HepG2 (cell line): Measurements from ENCODE around the gene PFN2.

Experiments used
- BRCA1 ChIP-seq: sonication (generic); formaldehyde crosslinking; IDR thresholded peaks from 2 replicates; pipeline ENCODE4 v1.4.0; 2020; ENCODE audit warnings: missing genetic modification reagents
- EP300 ChIP-seq, 3 experiments: sonication (generic) in 1 of 3; formaldehyde crosslinking in 1 of 3; IDR thresholded peaks; 2 replicates each; pipeline versions ENCODE4 v1.5.1 to v1.6.1; 2011 to 2020; ENCODE audit warnings: low read depth in 2 of 3, low read length in 2 of 3, borderline replicate concordance in 1 of 3, improper control_type of control experiment in 1 of 3, mild to moderate bottlenecking in 1 of 3, missing genetic modification reagents in 1 of 3, moderate library complexity in 1 of 3
- HNF4A ChIP-seq: sonication (generic); formaldehyde crosslinking; IDR thresholded peaks from 2 replicates; pipeline ENCODE4 v1.4.0; 2020; ENCODE audit warnings: missing genetic modification reagents
- HNRNPK ChIP-seq: fragments of 200-400 bp; formaldehyde crosslinking; IDR thresholded peaks from 2 replicates; pipeline ENCODE4 v1.6.1; 2018; ENCODE audit warnings: low read length, low read depth, moderate library complexity, mild to moderate bottlenecking; ENCODE audit not compliant: poor library complexity, severe bottlenecking
- NFE2L2 ChIP-seq: fragments of 150-350 bp; IDR thresholded peaks from 2 replicates; pipeline ENCODE4 v1.6.1; 2014; ENCODE audit warnings: low read length
- POLR2AphosphoS2 ChIP-seq: IDR thresholded peaks from 2 replicates; pipeline ENCODE4 v1.6.1; 2011; ENCODE audit warnings: low read depth, low read length, improper control_type of control experiment
- SP4 ChIP-seq: sonication (generic); formaldehyde crosslinking; IDR thresholded peaks from 2 replicates; pipeline ENCODE4 v1.8.1; 2023; ENCODE audit warnings: mild to moderate bottlenecking, missing genetic modification reagents
- ZBTB20 ChIP-seq: sonication (generic); formaldehyde crosslinking; IDR thresholded peaks from 2 replicates; pipeline ENCODE4 v1.8.1; 2023; ENCODE audit warnings: missing genetic modification reagents, low read depth, mild to moderate bottlenecking, borderline replicate concordance
- ZBTB8A ChIP-seq: sonication (generic); formaldehyde crosslinking; IDR thresholded peaks from 2 replicates; pipeline ENCODE4 v1.4.0; 2020; ENCODE audit warnings: mild to moderate bottlenecking, low read depth, missing genetic modification reagents, borderline replicate concordance
- TF ChIP-seq, protein P1 (sequence below): sonication (generic); formaldehyde crosslinking; IDR thresholded peaks from 2 replicates; pipeline ENCODE4 v1.5.0; 2020; ENCODE audit warnings: mild to moderate bottlenecking, missing genetic modification reagents
- TF ChIP-seq, protein P2 (sequence below): sonication (generic); formaldehyde crosslinking; IDR thresholded peaks from 2 replicates; pipeline ENCODE4 v1.4.0; 2020; ENCODE audit warnings: missing genetic modification reagents
- TF ChIP-seq, protein P3 (sequence below): sonication (generic); formaldehyde crosslinking; IDR thresholded peaks from 2 replicates; pipeline ENCODE4 v1.4.0; 2020; ENCODE audit warnings: missing genetic modification reagents
- TF ChIP-seq, protein P4 (sequence below): sonication (generic); formaldehyde crosslinking; IDR thresholded peaks from 2 replicates; pipeline ENCODE4 v1.9.0; 2021; ENCODE audit warnings: missing genetic modification reagents, borderline replicate concordance
- TF ChIP-seq, protein P5 (sequence below): sonication (generic); formaldehyde crosslinking; IDR thresholded peaks from 2 replicates; pipeline ENCODE4 v1.5.0; 2020; ENCODE audit warnings: mild to moderate bottlenecking, missing genetic modification reagents, moderate library complexity

DNA sequence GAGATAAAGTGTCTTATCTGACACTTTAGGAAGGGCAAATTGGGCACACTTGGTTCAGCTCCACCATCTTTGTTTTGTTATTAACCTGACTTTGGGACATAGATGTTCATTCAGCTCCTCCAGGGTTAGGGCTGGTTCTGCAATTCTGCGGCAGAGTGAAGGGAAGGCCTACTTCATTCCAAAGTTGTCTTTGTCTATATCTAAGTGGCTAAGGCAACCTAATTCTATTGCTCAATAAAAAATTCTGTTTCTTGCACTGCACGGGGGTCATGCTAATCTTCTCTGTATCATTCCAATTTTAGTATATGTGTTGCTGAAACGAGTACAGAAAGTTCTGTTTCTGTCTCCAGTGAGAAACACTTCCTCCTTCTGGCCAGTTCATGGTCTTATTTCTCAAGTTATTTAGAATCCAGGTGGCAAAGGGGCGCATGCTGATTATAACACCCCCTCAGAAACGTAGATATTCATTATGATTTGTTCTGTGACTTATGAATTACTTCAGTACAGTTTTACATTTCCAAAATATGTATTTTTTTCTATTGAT is 53.5 kb downstream of the PFN2 start:
- TF ChIP-seq HNF4A (CRISPR knock-in tag): no peak
- no peak for TF ChIP-seq ZBTB8A (CRISPR knock-in tag)
- TF ChIP-seq, protein P1, sequence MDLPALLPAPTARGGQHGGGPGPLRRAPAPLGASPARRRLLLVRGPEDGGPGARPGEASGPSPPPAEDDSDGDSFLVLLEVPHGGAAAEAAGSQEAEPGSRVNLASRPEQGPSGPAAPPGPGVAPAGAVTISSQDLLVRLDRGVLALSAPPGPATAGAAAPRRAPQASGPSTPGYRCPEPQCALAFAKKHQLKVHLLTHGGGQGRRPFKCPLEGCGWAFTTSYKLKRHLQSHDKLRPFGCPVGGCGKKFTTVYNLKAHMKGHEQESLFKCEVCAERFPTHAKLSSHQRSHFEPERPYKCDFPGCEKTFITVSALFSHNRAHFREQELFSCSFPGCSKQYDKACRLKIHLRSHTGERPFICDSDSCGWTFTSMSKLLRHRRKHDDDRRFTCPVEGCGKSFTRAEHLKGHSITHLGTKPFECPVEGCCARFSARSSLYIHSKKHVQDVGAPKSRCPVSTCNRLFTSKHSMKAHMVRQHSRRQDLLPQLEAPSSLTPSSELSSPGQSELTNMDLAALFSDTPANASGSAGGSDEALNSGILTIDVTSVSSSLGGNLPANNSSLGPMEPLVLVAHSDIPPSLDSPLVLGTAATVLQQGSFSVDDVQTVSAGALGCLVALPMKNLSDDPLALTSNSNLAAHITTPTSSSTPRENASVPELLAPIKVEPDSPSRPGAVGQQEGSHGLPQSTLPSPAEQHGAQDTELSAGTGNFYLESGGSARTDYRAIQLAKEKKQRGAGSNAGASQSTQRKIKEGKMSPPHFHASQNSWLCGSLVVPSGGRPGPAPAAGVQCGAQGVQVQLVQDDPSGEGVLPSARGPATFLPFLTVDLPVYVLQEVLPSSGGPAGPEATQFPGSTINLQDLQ (CRISPR knock-in tag): no peak
- no peak for TF ChIP-seq ZBTB20 (CRISPR knock-in tag)
- no peak for TF ChIP-seq HNRNPK
- TF ChIP-seq SP4 (CRISPR knock-in tag): no peak
- TF ChIP-seq BRCA1 (CRISPR knock-in tag): no peak
- TF ChIP-seq, protein P2, sequence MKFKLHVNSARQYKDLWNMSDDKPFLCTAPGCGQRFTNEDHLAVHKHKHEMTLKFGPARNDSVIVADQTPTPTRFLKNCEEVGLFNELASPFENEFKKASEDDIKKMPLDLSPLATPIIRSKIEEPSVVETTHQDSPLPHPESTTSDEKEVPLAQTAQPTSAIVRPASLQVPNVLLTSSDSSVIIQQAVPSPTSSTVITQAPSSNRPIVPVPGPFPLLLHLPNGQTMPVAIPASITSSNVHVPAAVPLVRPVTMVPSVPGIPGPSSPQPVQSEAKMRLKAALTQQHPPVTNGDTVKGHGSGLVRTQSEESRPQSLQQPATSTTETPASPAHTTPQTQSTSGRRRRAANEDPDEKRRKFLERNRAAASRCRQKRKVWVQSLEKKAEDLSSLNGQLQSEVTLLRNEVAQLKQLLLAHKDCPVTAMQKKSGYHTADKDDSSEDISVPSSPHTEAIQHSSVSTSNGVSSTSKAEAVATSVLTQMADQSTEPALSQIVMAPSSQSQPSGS (CRISPR knock-in tag): no peak
- no peak for TF ChIP-seq NFE2L2
- TF ChIP-seq, protein P3, sequence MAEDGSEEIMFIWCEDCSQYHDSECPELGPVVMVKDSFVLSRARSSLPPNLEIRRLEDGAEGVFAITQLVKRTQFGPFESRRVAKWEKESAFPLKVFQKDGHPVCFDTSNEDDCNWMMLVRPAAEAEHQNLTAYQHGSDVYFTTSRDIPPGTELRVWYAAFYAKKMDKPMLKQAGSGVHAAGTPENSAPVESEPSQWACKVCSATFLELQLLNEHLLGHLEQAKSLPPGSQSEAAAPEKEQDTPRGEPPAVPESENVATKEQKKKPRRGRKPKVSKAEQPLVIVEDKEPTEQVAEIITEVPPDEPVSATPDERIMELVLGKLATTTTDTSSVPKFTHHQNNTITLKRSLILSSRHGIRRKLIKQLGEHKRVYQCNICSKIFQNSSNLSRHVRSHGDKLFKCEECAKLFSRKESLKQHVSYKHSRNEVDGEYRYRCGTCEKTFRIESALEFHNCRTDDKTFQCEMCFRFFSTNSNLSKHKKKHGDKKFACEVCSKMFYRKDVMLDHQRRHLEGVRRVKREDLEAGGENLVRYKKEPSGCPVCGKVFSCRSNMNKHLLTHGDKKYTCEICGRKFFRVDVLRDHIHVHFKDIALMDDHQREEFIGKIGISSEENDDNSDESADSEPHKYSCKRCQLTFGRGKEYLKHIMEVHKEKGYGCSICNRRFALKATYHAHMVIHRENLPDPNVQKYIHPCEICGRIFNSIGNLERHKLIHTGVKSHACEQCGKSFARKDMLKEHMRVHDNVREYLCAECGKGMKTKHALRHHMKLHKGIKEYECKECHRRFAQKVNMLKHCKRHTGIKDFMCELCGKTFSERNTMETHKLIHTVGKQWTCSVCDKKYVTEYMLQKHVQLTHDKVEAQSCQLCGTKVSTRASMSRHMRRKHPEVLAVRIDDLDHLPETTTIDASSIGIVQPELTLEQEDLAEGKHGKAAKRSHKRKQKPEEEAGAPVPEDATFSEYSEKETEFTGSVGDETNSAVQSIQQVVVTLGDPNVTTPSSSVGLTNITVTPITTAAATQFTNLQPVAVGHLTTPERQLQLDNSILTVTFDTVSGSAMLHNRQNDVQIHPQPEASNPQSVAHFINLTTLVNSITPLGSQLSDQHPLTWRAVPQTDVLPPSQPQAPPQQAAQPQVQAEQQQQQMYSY (CRISPR knock-in tag): no peak
- TF ChIP-seq EP300 (IDR thresholded peaks at IDR 0.05; ENCODE audit: low read depth in 2 of 2, low read length in 2 of 2): no peak
- no peak for TF ChIP-seq EP300 (CRISPR knock-in tag; IDR thresholded peaks at IDR 0.05; ENCODE audit: borderline replicate concordance)
- TF ChIP-seq, protein P4, sequence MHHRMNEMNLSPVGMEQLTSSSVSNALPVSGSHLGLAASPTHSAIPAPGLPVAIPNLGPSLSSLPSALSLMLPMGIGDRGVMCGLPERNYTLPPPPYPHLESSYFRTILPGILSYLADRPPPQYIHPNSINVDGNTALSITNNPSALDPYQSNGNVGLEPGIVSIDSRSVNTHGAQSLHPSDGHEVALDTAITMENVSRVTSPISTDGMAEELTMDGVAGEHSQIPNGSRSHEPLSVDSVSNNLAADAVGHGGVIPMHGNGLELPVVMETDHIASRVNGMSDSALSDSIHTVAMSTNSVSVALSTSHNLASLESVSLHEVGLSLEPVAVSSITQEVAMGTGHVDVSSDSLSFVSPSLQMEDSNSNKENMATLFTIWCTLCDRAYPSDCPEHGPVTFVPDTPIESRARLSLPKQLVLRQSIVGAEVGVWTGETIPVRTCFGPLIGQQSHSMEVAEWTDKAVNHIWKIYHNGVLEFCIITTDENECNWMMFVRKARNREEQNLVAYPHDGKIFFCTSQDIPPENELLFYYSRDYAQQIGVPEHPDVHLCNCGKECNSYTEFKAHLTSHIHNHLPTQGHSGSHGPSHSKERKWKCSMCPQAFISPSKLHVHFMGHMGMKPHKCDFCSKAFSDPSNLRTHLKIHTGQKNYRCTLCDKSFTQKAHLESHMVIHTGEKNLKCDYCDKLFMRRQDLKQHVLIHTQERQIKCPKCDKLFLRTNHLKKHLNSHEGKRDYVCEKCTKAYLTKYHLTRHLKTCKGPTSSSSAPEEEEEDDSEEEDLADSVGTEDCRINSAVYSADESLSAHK (CRISPR knock-in tag): no peak
- TF ChIP-seq, protein P5, sequence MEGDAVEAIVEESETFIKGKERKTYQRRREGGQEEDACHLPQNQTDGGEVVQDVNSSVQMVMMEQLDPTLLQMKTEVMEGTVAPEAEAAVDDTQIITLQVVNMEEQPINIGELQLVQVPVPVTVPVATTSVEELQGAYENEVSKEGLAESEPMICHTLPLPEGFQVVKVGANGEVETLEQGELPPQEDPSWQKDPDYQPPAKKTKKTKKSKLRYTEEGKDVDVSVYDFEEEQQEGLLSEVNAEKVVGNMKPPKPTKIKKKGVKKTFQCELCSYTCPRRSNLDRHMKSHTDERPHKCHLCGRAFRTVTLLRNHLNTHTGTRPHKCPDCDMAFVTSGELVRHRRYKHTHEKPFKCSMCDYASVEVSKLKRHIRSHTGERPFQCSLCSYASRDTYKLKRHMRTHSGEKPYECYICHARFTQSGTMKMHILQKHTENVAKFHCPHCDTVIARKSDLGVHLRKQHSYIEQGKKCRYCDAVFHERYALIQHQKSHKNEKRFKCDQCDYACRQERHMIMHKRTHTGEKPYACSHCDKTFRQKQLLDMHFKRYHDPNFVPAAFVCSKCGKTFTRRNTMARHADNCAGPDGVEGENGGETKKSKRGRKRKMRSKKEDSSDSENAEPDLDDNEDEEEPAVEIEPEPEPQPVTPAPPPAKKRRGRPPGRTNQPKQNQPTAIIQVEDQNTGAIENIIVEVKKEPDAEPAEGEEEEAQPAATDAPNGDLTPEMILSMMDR (CRISPR knock-in tag): no peak
- no peak for TF ChIP-seq POLR2AphosphoS2
